H1 (cell line): ENCODE data around the gene NTN4. TPM values are rescaled to one million over a fixed set of nuclear protein-coding genes. Genes with fewer than 3 reads are reported as not detected.

Source experiments
- CTCF ChIA-PET: fragments of 300-600 bp; sonication (Branson Sonifier 250); formaldehyde crosslinking; loops from one replicate; lab custom pipeline; 2021; ENCODE audit not compliant: partially characterized antibody; lab: Charles Lee
- POLR2A ChIA-PET: fragments of 300-600 bp; sonication (Branson Sonifier 250); formaldehyde crosslinking; loops from one replicate; lab custom pipeline; 2021; ENCODE audit warnings: inconsistent platforms; ENCODE audit not compliant: partially characterized antibody; lab: Charles Lee
- DNase-seq, 2 experiments: peaks; one replicate each; pipeline versions ENCODE4 v3.0.0 to v3.0.0-alpha.2; 2010 to 2022; ENCODE audit warnings: low spot score in 2 of 2, low read depth in 1 of 2, mixed read lengths in 1 of 2
- FAIRE-seq: peaks from 2 replicates; lab custom pipeline; 2011; peaks lifted over from hg19 to GRCh38; lab: Jason Lieb, UNC
- H2AFZ ChIP-seq: 2 replicates; pipeline ENCODE4 v1.8.1; 2012; ENCODE audit warnings: low read length, inconsistent platforms
- H2AK5ac ChIP-seq: 2 replicates; pipeline ENCODE4 v1.6.1; 2013; ENCODE audit warnings: low read depth, low read length
- H2BK120ac ChIP-seq: replicated peaks from 2 replicates; pipeline ENCODE3; 2013; ENCODE audit warnings: low read depth, low read length, inconsistent platforms
- H2BK12ac ChIP-seq: 2 replicates; pipeline ENCODE4 v1.6.1; 2013; ENCODE audit warnings: low read depth, low read length
- H2BK15ac ChIP-seq: 2 replicates; pipeline ENCODE4 v1.6.1; 2013; ENCODE audit warnings: low read length
- H2BK20ac ChIP-seq: 2 replicates; pipeline ENCODE4 v1.6.1; 2013; ENCODE audit warnings: low read length
- H2BK5ac ChIP-seq: 2 replicates; pipeline ENCODE4 v1.6.1; 2013; ENCODE audit warnings: low read depth, low read length
- H3K14ac ChIP-seq: 2 replicates; pipeline ENCODE4 v1.6.1; 2013; ENCODE audit warnings: inconsistent platforms; ENCODE audit not compliant: insufficient read length
- H3K18ac ChIP-seq: 2 replicates; pipeline ENCODE4 v1.6.1; 2013; ENCODE audit warnings: low read length; ENCODE audit errors: extremely low read depth
- H3K23ac ChIP-seq: 2 replicates; pipeline ENCODE4 v1.6.1; 2013; ENCODE audit warnings: inconsistent platforms; ENCODE audit not compliant: insufficient read length
- H3K23me2 ChIP-seq: 2 replicates; pipeline ENCODE4 v1.6.1; 2013; ENCODE audit warnings: low read depth, low read length
- H3K27ac ChIP-seq: 2 replicates; pipeline ENCODE4 v1.6.1; 2011; ENCODE audit warnings: low read depth, low read length, inconsistent platforms
- H3K27me3 ChIP-seq, 4 experiments: replicated peaks in 1 of 4; 1 replicate in 1 of 4; 2 replicates in 3 of 4; pipeline versions ENCODE4 v1.6.1 to v1.8.1; 2011 to 2013; ENCODE audit warnings: low read length in 3 of 4, mild to moderate bottlenecking in 3 of 4, inconsistent platforms in 2 of 4, mixed read lengths in 2 of 4, moderate library complexity in 1 of 4; ENCODE audit not compliant: control insufficient read depth in 3 of 4, insufficient read depth in 3 of 4; ENCODE audit errors: extremely low read depth in 1 of 4
- H3K36me3 ChIP-seq, 4 experiments: 2 replicates each; pipeline versions ENCODE4 v1.6.1 to v1.8.1; 2011 to 2013; ENCODE audit warnings: mild to moderate bottlenecking in 4 of 4, low read length in 3 of 4, moderate library complexity in 2 of 4, control low read depth in 1 of 4, inconsistent platforms in 1 of 4; ENCODE audit not compliant: insufficient read depth in 4 of 4, control insufficient read depth in 2 of 4
- H3K4ac ChIP-seq: replicated peaks from 2 replicates; pipeline ENCODE3; 2013; ENCODE audit warnings: low read length, low read depth, mixed read lengths, inconsistent platforms; ENCODE audit not compliant: insufficient read length
- H3K4me1 ChIP-seq, 4 experiments: replicated peaks in 1 of 4; 1 replicate in 1 of 4; 2 replicates in 3 of 4; pipeline versions ENCODE4 v1.6.1 to v1.8.1; 2011 to 2013; ENCODE audit warnings: low read length in 3 of 4, inconsistent platforms in 2 of 4, mixed read lengths in 1 of 4; ENCODE audit not compliant: insufficient read depth in 4 of 4, control insufficient read depth in 3 of 4
- H3K4me2 ChIP-seq, 2 experiments: 2 replicates each; pipeline versions ENCODE4 v1.6.1 to v1.8.1; 2011 to 2013; ENCODE audit warnings: low read depth in 2 of 2, low read length in 2 of 2, control low read depth in 1 of 2, inconsistent platforms in 1 of 2, mild to moderate bottlenecking in 1 of 2; ENCODE audit not compliant: insufficient read depth in 1 of 2
- H3K4me3 ChIP-seq, 4 experiments: fragments of 200-600, 300-600 bp in 1 of 4; sonication (generic), shearing (Covaris generic), sonication (Bioruptor Twin) in 1 of 4; 2 replicates each; pipeline versions ENCODE4 v1.5.1 to v1.8.1; 2011 to 2016; ENCODE audit warnings: low read length in 4 of 4, low read depth in 3 of 4, control low read depth in 2 of 4, inconsistent platforms in 2 of 4, mild to moderate bottlenecking in 2 of 4, mixed read lengths in 1 of 4, moderate library complexity in 1 of 4; ENCODE audit not compliant: insufficient read depth in 2 of 4; ENCODE audit errors: extremely low read depth in 1 of 4
- H3K56ac ChIP-seq: replicated peaks from 2 replicates; pipeline ENCODE3; 2013; ENCODE audit warnings: low read depth, mild to moderate bottlenecking, mixed read lengths, low read length, inconsistent platforms; ENCODE audit not compliant: insufficient read length
- H3K79me1 ChIP-seq: 2 replicates; pipeline ENCODE4 v1.6.1; 2013; ENCODE audit warnings: low read depth, low read length, control low read depth
- H3K79me2 ChIP-seq, 2 experiments: 2 replicates each; pipeline versions ENCODE4 v1.6.1 to v1.8.1; 2012 to 2013; ENCODE audit warnings: low read length in 2 of 2, mild to moderate bottlenecking in 2 of 2, inconsistent platforms in 1 of 2; ENCODE audit not compliant: insufficient read depth in 2 of 2, control insufficient read depth in 1 of 2
- H3K9ac ChIP-seq, 4 experiments: replicated peaks in 1 of 4; 1 replicate in 1 of 4; 2 replicates in 3 of 4; pipeline versions ENCODE4 v1.6.1 to v1.8.1; 2011 to 2013; ENCODE audit warnings: low read depth in 3 of 4, low read length in 3 of 4, control low read depth in 2 of 4, mild to moderate bottlenecking in 2 of 4, moderate library complexity in 2 of 4, inconsistent platforms in 1 of 4; ENCODE audit errors: extremely low read depth in 1 of 4
- H3K9me3 ChIP-seq, 2 experiments: 2 replicates each; pipeline versions ENCODE4 v1.6.1 to v1.8.1; 2012 to 2013; ENCODE audit warnings: mild to moderate bottlenecking in 2 of 2, moderate library complexity in 2 of 2, control low read depth in 1 of 2, inconsistent platforms in 1 of 2, low read depth in 1 of 2, low read length in 1 of 2, mixed read lengths in 1 of 2; ENCODE audit not compliant: insufficient read depth in 2 of 2
- H4K20me1 ChIP-seq, 2 experiments: replicated peaks in 1 of 2; 2 replicates each; pipeline versions ENCODE3 to v1.8.1; 2011 to 2013; ENCODE audit warnings: inconsistent platforms in 2 of 2, low read length in 2 of 2, mild to moderate bottlenecking in 1 of 2; ENCODE audit not compliant: insufficient read depth in 2 of 2, control insufficient read depth in 1 of 2
- H4K5ac ChIP-seq: 2 replicates; pipeline ENCODE4 v1.6.1; 2013; ENCODE audit warnings: low read length, low read depth, mixed read lengths, inconsistent platforms; ENCODE audit not compliant: insufficient read length
- H4K8ac ChIP-seq: 2 replicates; pipeline ENCODE4 v1.8.0; 2013; ENCODE audit warnings: mild to moderate bottlenecking, moderate library complexity, low read length, inconsistent platforms; ENCODE audit not compliant: insufficient read depth; ENCODE audit errors: extremely low read depth
- H4K91ac ChIP-seq: replicated peaks from 2 replicates; pipeline ENCODE3; 2013; ENCODE audit warnings: low read length, mixed read lengths, inconsistent platforms; ENCODE audit not compliant: insufficient read length
- CBX5 ChIP-seq: fragments of 300-800, 300-1000 bp; sonication (generic); IDR thresholded peaks from 2 replicates; pipeline ENCODE4 v1.7.1; 2016; ENCODE audit warnings: antibody characterized with exemption, low read length, low read depth
- CHD2 ChIP-seq: IDR thresholded peaks from 2 replicates; pipeline ENCODE4 v1.6.1; 2012; ENCODE audit warnings: low read length, improper control_type of control experiment
- CTCF ChIP-seq, 3 experiments: IDR thresholded peaks; 1 replicate in 2 of 3; 2 replicates in 1 of 3; pipeline versions ENCODE4 v1.5.1 to v1.6.1; 2011; ENCODE audit warnings: low read length in 3 of 3, mild to moderate bottlenecking in 3 of 3, inconsistent platforms in 2 of 3, low read depth in 1 of 3, moderate library complexity in 1 of 3; ENCODE audit not compliant: insufficient read depth in 1 of 3; ENCODE audit errors: control extremely low read depth in 1 of 3
- MAFK ChIP-seq: IDR thresholded peaks from 2 replicates; pipeline ENCODE4 v1.6.1; 2012; ENCODE audit warnings: low read depth, mild to moderate bottlenecking, improper control_type of control experiment, low read length
- NANOG ChIP-seq: IDR thresholded peaks from 2 replicates; pipeline ENCODE4 v1.6.1; 2011; ENCODE audit warnings: low read length, low read depth, mild to moderate bottlenecking, inconsistent platforms; ENCODE audit not compliant: insufficient read depth, poor library complexity, severe bottlenecking
- SIN3A ChIP-seq, 2 experiments: IDR thresholded peaks in 1 of 2; conservative IDR thresholded peaks in 1 of 2; 2 replicates each; pipeline ENCODE4 v1.6.1; 2011 to 2012; ENCODE audit warnings: low read length in 2 of 2, improper control_type of control experiment in 1 of 2, low read depth in 1 of 2, mild to moderate bottlenecking in 1 of 2
- SP4 ChIP-seq: IDR thresholded peaks from 2 replicates; pipeline ENCODE4 v1.6.1; 2012; ENCODE audit warnings: low read length, inconsistent platforms
- TAF7 ChIP-seq: optimal IDR thresholded peaks from 2 replicates; pipeline ENCODE3; 2011; ENCODE audit warnings: low read depth, mild to moderate bottlenecking, inconsistent platforms, low read length, moderate library complexity, borderline replicate concordance
- TBP ChIP-seq: IDR thresholded peaks from 2 replicates; pipeline ENCODE4 v1.6.1; 2011; ENCODE audit warnings: low read depth, low read length, improper control_type of control experiment
- WGBS, 2 experiments: shearing (Covaris generic) in 1 of 2; methylation state at CpG; one replicate each; pipeline versions ENCODE4 v1.1.6 to v1.1.7; 2013 to 2015; ENCODE audit warnings: low lambda C conversion rate in 2 of 2, mixed read lengths in 2 of 2, inconsistent platforms in 1 of 2, low coverage in 1 of 2, missing lambda C conversion rate in 1 of 2; ENCODE audit not compliant: insufficient replicate concordance in 2 of 2, insufficient coverage in 1 of 2, insufficient read length in 1 of 2; ENCODE audit errors: extremely low coverage in 1 of 2, missing lambda C conversion rate in 1 of 2; 5-methylcytosine and 5-hydroxymethylcytosine counted together
- polyA plus RNA-seq, 7 experiments: library from polyadenylated mRNA; depleted of rRNA in 3 of 7; stranded (reverse) in 5 of 7; unstranded in 2 of 7; fragments of >200 nt in 5 of 7; fragments of 200-250 nt in 2 of 7; gene quantifications; 1 replicate in 5 of 7; 2 replicates in 1 of 7; 4 replicates in 1 of 7; pipeline versions ENCODE4 v1.2.1 to v1.2.3, GENCODE V29; 2011 to 2013; ENCODE audit warnings: missing spikeins in 2 of 7, mixed read lengths in 2 of 7
- total RNA-seq: library from RNA; stranded (reverse); fragmentation: NEBNext Ultra II Directional; extraction: Animal tissue kit (Norgen Biotek cat#: 25700); gene quantifications from 2 replicates; pipeline ENCODE4 v1.2.1, GENCODE V29; 2021

The NTN4 gene
- total and polyA plus RNA-seq, 2 of the 8 experiments (the other 6 are each of a cell fraction or from before 2014, with no cell fraction given): 0.74 to 1.3 TPM

- H3K9ac ChIP-seq: no peak overlapping the region
- FAIRE-seq: no peak
- H4K20me1 ChIP-seq: no peaks in the 10 kb centered on the region
- no peak overlapping the region; the same call in 1 of the 2 replicates for H2AK5ac ChIP-seq
- ChIA-PET POLR2A (interaction anchor here (1.0 to 1.5 kb wide), 2 partner anchors 160 to 246 kb away, joined by 3 to 4 read pairs; no protein-coding TSS in a partner anchor), CTCF (interaction anchor here (0.6 kb wide), 1 partner anchor 13 kb away, joined by 4 read pairs; no protein-coding TSS in a partner anchor)
- no peak overlapping the region for H2BK5ac ChIP-seq
- no peak overlapping the region for H3K4me2 ChIP-seq
- H2BK20ac ChIP-seq: no peak overlapping the region; the same call in 1 of the 2 replicates
- peaks cover 17 to 54% (median 36%) of the 10 kb centered on the region in 4 experiments for H3K27me3 ChIP-seq
- no peak for DNase-seq
- 88% methylated on average over 12 of the region's 12 CpGs; no CpG with 5 or more reads in 1 of the 2 experiments for WGBS, 2 experiments
- no peaks in the 10 kb centered on the region for H3K79me2 ChIP-seq
- no peaks in the 10 kb centered on the region for H3K9me3 ChIP-seq
- no peaks in the 10 kb centered on the region for H3K79me1 ChIP-seq
- no peaks in the 10 kb centered on the region for H3K36me3 ChIP-seq
- H3K18ac ChIP-seq: no peak overlapping the region
- H4K91ac ChIP-seq: no peak overlapping the region
- H2AFZ ChIP-seq: no peak overlapping the region
- no peak overlapping the region for H2BK120ac ChIP-seq
- no peak overlapping the region for H3K4me3 ChIP-seq
- no peak overlapping the region for H4K5ac ChIP-seq
- H2BK12ac ChIP-seq: peak overlapping the region; percentile 75; the same call in 1 of the 2 replicates
- H3K4me1 ChIP-seq: peaks cover 0 to 5% (median 3%) of the 10 kb centered on the region in 4 experiments; a peak in 6 of 7 replicates
- H3K27ac ChIP-seq: no peak overlapping the region
- H2BK15ac ChIP-seq: no peak overlapping the region
- H3K4ac ChIP-seq: no peak overlapping the region
- H4K8ac ChIP-seq: no peak overlapping the region
- peaks cover 18% of the 10 kb centered on the region; the same call in 1 of the 2 replicates for H3K23me2 ChIP-seq
- no peak overlapping the region for H3K14ac ChIP-seq
- no peak overlapping the region for H3K23ac ChIP-seq
- no peak overlapping the region for H3K56ac ChIP-seq
- TF ChIP-seq SIN3A (conservative IDR thresholded peaks at IDR 0.05 in 1 of 2, IDR thresholded peaks at IDR 0.05 in 1 of 2; ENCODE audit: low read depth in 1 of 2, low read length in 2 of 2) (no peak), CHD2 (no peak), NANOG (no peak), CBX5 (no peak), CTCF (IDR thresholded peaks at IDR 0.05; ENCODE audit: control extremely low read depth in 1 of 3, insufficient read depth in 1 of 3, low read depth in 1 of 3, low read length in 3 of 3) (no peak), TBP (no peak), TAF7 (no peak), SP4 (no peak), MAFK (no peak)
These were observed 3.2 kb downstream of the NTN4 start for GRCh38 chr12:95787274-95787818.
